Stomach (tissue), 4 donors: ENCODE results near the gene MAGEA10.

Source experiments
- EP300 ChIP-seq: sonication (generic); formaldehyde crosslinking; IDR thresholded peaks from one replicate; pipeline ENCODE4 v1.6.1; 2017; ENCODE audit warnings: antibody characterized with exemption
- POLR2AphosphoS5 ChIP-seq, 3 donors: sonication (generic); formaldehyde crosslinking; IDR thresholded peaks; one replicate each; pipeline ENCODE4 v1.6.1; 2016; ENCODE audit warnings: antibody characterized with exemption in 3 of 3

- TF ChIP-seq EP300 = no peak
- no peak for TF ChIP-seq POLR2AphosphoS5 (IDR thresholded peaks at IDR 0.05)
These were observed 52.2 kb downstream of the MAGEA10 start for GRCh38 chrX:152086141-152086540.
